ENCODE measurements around the gene UQCRHL.
"Not testable (repeated sequence)": the region's sequence is repeated elsewhere in the genome, so short reads cannot be mapped to it uniquely, and the experiment has no call there.

DNA sequence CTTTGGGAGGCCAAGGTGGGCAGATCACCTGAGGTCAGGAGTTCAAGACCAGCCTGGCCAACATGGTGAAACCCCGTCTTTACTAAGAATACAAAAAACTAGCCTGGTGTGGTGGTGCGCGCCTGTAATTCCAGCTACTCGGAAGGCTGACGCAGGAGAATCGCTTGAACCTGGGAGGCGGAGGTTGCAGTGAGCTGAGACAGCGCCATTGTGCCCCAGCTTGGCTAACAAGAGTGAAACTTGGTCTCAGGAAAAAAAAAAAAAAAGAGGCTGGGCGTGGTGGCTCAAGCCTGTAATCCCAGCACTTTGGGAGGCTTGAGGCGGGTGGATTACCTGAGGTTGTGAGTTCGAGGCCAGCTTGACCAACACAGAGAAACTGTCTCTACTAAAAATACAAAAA is 38.6 kb upstream of the UQCRHL start:
- not testable (repeated sequence) for TF ChIP-seq RNF2 (IDR thresholded peaks at IDR 0.05; ENCODE audit: borderline replicate concordance, low read depth); MAFK (IDR thresholded peaks at IDR 0.05; ENCODE audit: partially characterized antibody); POLR2A (IDR thresholded peaks at IDR 0.05; ENCODE audit: low read length); EP300 (IDR thresholded peaks at IDR 0.05); NR3C1 (IDR thresholded peaks at IDR 0.05); POLR2AphosphoS2 (conservative IDR thresholded peaks at IDR 0.05; ENCODE audit: low read length)
- TF ChIP-seq, protein P1, sequence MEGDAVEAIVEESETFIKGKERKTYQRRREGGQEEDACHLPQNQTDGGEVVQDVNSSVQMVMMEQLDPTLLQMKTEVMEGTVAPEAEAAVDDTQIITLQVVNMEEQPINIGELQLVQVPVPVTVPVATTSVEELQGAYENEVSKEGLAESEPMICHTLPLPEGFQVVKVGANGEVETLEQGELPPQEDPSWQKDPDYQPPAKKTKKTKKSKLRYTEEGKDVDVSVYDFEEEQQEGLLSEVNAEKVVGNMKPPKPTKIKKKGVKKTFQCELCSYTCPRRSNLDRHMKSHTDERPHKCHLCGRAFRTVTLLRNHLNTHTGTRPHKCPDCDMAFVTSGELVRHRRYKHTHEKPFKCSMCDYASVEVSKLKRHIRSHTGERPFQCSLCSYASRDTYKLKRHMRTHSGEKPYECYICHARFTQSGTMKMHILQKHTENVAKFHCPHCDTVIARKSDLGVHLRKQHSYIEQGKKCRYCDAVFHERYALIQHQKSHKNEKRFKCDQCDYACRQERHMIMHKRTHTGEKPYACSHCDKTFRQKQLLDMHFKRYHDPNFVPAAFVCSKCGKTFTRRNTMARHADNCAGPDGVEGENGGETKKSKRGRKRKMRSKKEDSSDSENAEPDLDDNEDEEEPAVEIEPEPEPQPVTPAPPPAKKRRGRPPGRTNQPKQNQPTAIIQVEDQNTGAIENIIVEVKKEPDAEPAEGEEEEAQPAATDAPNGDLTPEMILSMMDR (IDR thresholded peaks at IDR 0.05), result not testable (repeated sequence)

All from A549 (cell line).